Mesenchymal stem cell (in vitro differentiated cells and primary cell): ENCODE measurements around the gene CLEC19A.

Experiments used
- DNase-seq: peaks from one replicate; pipeline ENCODE4 v3.0.0-alpha.2; 2013
- H2AFZ ChIP-seq: one replicate; pipeline ENCODE4 v1.6.1; 2013; ENCODE audit warnings: low read depth, mild to moderate bottlenecking, control low read depth, inconsistent platforms, low read length, moderate library complexity
- H2AK5ac ChIP-seq: 2 replicates; pipeline ENCODE4 v1.6.1; 2013; ENCODE audit warnings: low read length, moderate library complexity, mild to moderate bottlenecking, inconsistent platforms; ENCODE audit not compliant: severe bottlenecking
- H2BK120ac ChIP-seq: one replicate; pipeline ENCODE4 v1.6.1; 2013; ENCODE audit warnings: low read depth, mild to moderate bottlenecking, inconsistent platforms, low read length, moderate library complexity
- H2BK12ac ChIP-seq, 2 experiments: one replicate each; pipeline ENCODE4 v1.6.1; 2013; ENCODE audit warnings: inconsistent platforms in 2 of 2, low read length in 2 of 2, mild to moderate bottlenecking in 2 of 2, moderate library complexity in 2 of 2, control low read depth in 1 of 2
- H2BK15ac ChIP-seq: one replicate; pipeline ENCODE4 v1.6.1; 2013; ENCODE audit warnings: mild to moderate bottlenecking, low read depth, inconsistent platforms; ENCODE audit not compliant: poor library complexity, severe bottlenecking
- H2BK5ac ChIP-seq: 2 replicates; pipeline ENCODE4 v1.6.1; 2013; ENCODE audit warnings: low read depth, mild to moderate bottlenecking, low read length, control low read depth, inconsistent platforms; ENCODE audit not compliant: poor library complexity, severe bottlenecking
- H3K14ac ChIP-seq, 2 experiments: one replicate each; pipeline ENCODE4 v1.6.1; 2013; ENCODE audit warnings: inconsistent platforms in 2 of 2, low read length in 2 of 2, control low read depth in 1 of 2, mild to moderate bottlenecking in 1 of 2, moderate library complexity in 1 of 2
- H3K18ac ChIP-seq, 2 experiments: one replicate each; pipeline ENCODE4 v1.6.1; 2013; ENCODE audit warnings: inconsistent platforms in 2 of 2, low read length in 2 of 2, control low read depth in 1 of 2, low read depth in 1 of 2, mild to moderate bottlenecking in 1 of 2
- H3K23ac ChIP-seq, 2 experiments: one replicate each; pipeline ENCODE4 v1.6.1; 2013; ENCODE audit warnings: inconsistent platforms in 2 of 2, low read length in 2 of 2, mild to moderate bottlenecking in 2 of 2, moderate library complexity in 2 of 2, control low read depth in 1 of 2
- H3K27ac ChIP-seq: 2 replicates; pipeline ENCODE4 v1.5.1; 2013; ENCODE audit warnings: mild to moderate bottlenecking, moderate library complexity, low read length, control low read depth, inconsistent platforms; ENCODE audit not compliant: poor library complexity, severe bottlenecking
- H3K27me3 ChIP-seq, 2 experiments: 2 replicates each; pipeline versions ENCODE4 v1.6.1 to v1.7.0; 2013; ENCODE audit warnings: low read length in 2 of 2, mild to moderate bottlenecking in 2 of 2, moderate library complexity in 2 of 2, control low read depth in 1 of 2, inconsistent platforms in 1 of 2; ENCODE audit not compliant: control insufficient read depth in 1 of 2, insufficient read depth in 1 of 2
- H3K36me3 ChIP-seq, 2 experiments: 2 replicates each; pipeline versions ENCODE4 v1.6.1 to v1.7.0; 2013; ENCODE audit warnings: low read length in 2 of 2, control low read depth in 1 of 2, inconsistent platforms in 1 of 2, low read depth in 1 of 2, mild to moderate bottlenecking in 1 of 2; ENCODE audit not compliant: insufficient read depth in 2 of 2, control insufficient read depth in 1 of 2
- H3K4ac ChIP-seq, 2 experiments: one replicate each; pipeline ENCODE4 v1.6.1; 2013; ENCODE audit warnings: inconsistent platforms in 2 of 2, low read length in 2 of 2, mild to moderate bottlenecking in 2 of 2, moderate library complexity in 2 of 2, control low read depth in 1 of 2, low read depth in 1 of 2
- H3K4me1 ChIP-seq: 2 replicates; pipeline ENCODE4 v1.6.1; 2013; ENCODE audit warnings: low read depth, low read length, control low read depth; ENCODE audit not compliant: control insufficient read depth, insufficient read depth
- H3K4me2 ChIP-seq: 2 replicates; pipeline ENCODE4 v1.6.1; 2013; ENCODE audit warnings: low read length, mild to moderate bottlenecking, inconsistent platforms; ENCODE audit not compliant: poor library complexity, severe bottlenecking
- H3K4me3 ChIP-seq, 2 experiments: 2 replicates each; pipeline versions ENCODE4 v1.5.1 to v1.7.0; 2013; ENCODE audit warnings: low read length in 2 of 2, mild to moderate bottlenecking in 2 of 2, control low read depth in 1 of 2, low read depth in 1 of 2; ENCODE audit not compliant: insufficient read depth in 1 of 2
- H3K79me1 ChIP-seq: replicated peaks from 2 replicates; pipeline ENCODE4 v1.6.1; 2013; ENCODE audit warnings: mild to moderate bottlenecking, control low read depth, low read length, inconsistent platforms; ENCODE audit not compliant: poor library complexity, severe bottlenecking
- H3K9ac ChIP-seq: 2 replicates; pipeline ENCODE4 v1.7.0; 2013; ENCODE audit warnings: mild to moderate bottlenecking, low read length, moderate library complexity
- H3K9me3 ChIP-seq: 2 replicates; pipeline ENCODE4 v1.7.0; 2013; ENCODE audit warnings: mild to moderate bottlenecking, low read length; ENCODE audit not compliant: control insufficient read depth
- H4K8ac ChIP-seq: one replicate; pipeline ENCODE4 v1.6.1; 2013; ENCODE audit warnings: inconsistent platforms, mild to moderate bottlenecking, low read length, moderate library complexity
- H4K91ac ChIP-seq: one replicate; pipeline ENCODE4 v1.6.1; 2013; ENCODE audit warnings: mild to moderate bottlenecking, low read length, inconsistent platforms
- WGBS: methylation state at CpG from one replicate; pipeline ENCODE4 v1.1.7; 2013; ENCODE audit warnings: mixed read lengths; 5-methylcytosine and 5-hydroxymethylcytosine counted together

Gene CLEC19A

DNA sequence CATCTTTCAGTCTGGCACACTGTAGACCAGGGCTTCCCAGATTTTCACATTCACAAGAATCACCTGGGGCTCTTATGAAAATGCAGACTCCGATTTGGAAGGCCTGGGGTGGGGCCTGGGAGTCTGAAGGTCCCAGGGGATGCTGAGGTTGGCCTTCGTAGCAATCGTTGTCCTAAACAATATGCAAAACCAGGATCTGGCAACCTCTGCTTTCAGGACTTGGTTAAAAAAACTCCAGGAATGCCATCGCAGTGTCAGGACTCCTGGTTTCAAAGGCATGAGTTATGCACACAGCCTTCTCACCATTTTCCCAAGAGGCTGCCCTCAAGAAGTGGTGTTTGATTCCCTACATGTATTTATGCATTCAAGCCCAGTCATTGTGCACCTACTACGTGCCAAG lies 6.7 kb downstream of the CLEC19A start:
- no peak overlapping the region for H3K27ac ChIP-seq
- no peak overlapping the region for H3K4ac ChIP-seq
- H2BK120ac ChIP-seq: no peak overlapping the region
- H3K36me3 ChIP-seq: no peaks in the 10 kb centered on the region
- WGBS: 70% methylated on average over 5 of the region's 5 CpGs
- no peak overlapping the region for H3K18ac ChIP-seq
- H3K4me1 ChIP-seq: peaks cover 1% of the 10 kb centered on the region
- no peak overlapping the region for H3K14ac ChIP-seq
- H3K9ac ChIP-seq: no peak overlapping the region
- no peak overlapping the region for H4K91ac ChIP-seq
- H3K4me2 ChIP-seq: no peak overlapping the region
- H4K8ac ChIP-seq: no peak overlapping the region
- no peak overlapping the region for H2BK15ac ChIP-seq
- H3K27me3 ChIP-seq: peaks cover 0 to 45% of the 10 kb centered on the region in 2 experiments
- no peak overlapping the region for H2AFZ ChIP-seq
- H2BK12ac ChIP-seq: no peak overlapping the region
- no peak overlapping the region for H2AK5ac ChIP-seq
- no peak overlapping the region for H3K23ac ChIP-seq
- DNase-seq: no peak
- no peak overlapping the region for H3K4me3 ChIP-seq
- no peaks in the 10 kb centered on the region for H3K79me1 ChIP-seq
- H3K9me3 ChIP-seq: no peaks in the 10 kb centered on the region
- no peak overlapping the region for H2BK5ac ChIP-seq

DNA sequence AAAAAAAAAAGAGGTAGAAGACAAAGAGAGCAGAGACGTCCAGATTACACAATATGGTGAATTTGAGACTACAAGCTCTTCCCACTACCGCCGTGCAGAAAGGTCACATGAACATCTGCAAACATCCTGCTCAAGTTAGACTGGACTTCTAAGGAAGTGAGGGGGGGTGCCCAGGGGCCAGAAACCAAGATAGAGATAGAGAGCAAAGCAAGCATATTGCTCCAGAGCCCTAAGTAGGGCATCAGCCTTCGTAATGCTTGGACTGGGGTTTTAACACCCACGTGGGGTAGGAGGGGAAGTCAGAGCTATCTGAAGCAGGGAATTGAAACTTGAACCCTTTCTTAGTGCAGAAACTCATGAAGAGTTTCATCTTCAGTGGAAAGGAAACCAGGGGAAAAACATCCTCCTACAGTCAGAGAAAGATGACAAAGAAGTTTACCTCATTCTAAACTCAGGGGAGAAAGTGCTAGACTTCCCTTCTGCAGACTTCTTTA lies 8.7 kb downstream of the CLEC19A start:
- H2BK15ac ChIP-seq: no peak overlapping the region
- no peak overlapping the region for H3K18ac ChIP-seq
- H3K27me3 ChIP-seq: peaks cover 0 to 40% of the 10 kb centered on the region in 2 experiments
- no peak overlapping the region for H4K91ac ChIP-seq
- H2AK5ac ChIP-seq: no peak overlapping the region
- no peaks in the 10 kb centered on the region for H3K9me3 ChIP-seq
- WGBS: 70% methylated on average over 5 of the region's 5 CpGs
- no peak overlapping the region for H3K4me3 ChIP-seq
- no peak overlapping the region for H3K27ac ChIP-seq
- H2AFZ ChIP-seq: no peak overlapping the region
- H3K14ac ChIP-seq: no peak overlapping the region
- no peak overlapping the region for H3K9ac ChIP-seq
- DNase-seq: no peak
- no peak overlapping the region for H3K23ac ChIP-seq
- no peak overlapping the region for H2BK120ac ChIP-seq
- H3K4ac ChIP-seq: no peak overlapping the region
- H2BK12ac ChIP-seq: no peak overlapping the region
- no peaks in the 10 kb centered on the region for H3K36me3 ChIP-seq
- no peak overlapping the region for H4K8ac ChIP-seq
- H2BK5ac ChIP-seq: no peak overlapping the region
- no peaks in the 10 kb centered on the region for H3K79me1 ChIP-seq
- H3K4me2 ChIP-seq: no peak overlapping the region
- H3K4me1 ChIP-seq: peaks cover 1% of the 10 kb centered on the region

DNA sequence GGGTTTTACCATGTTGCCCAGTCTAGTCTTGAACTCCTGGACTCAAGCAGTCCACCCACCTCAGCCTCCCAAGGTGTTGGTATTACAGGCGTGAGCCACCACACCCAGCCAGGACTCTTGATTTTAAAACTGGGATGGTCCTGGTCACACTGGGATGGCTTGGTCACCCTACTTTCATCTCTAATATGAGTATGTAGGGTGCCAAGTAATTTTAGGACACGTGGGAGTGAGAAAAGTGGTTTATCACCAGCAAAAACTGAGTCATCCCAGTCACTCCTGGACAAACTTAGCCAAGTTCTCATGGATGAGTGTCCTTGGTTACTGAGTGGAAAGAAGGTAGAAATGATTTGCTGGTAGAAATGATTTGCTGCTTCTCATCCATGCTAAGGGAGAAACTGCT lies 9.9 kb downstream of the CLEC19A start:
- Histone ChIP-seq H2BK120ac (no peak overlapping the region), H3K4me3 (no peak overlapping the region), H3K23ac (no peak overlapping the region), H4K8ac (no peak overlapping the region), H3K27ac (no peak overlapping the region), H3K36me3 (no peaks in the 10 kb centered on the region), H3K4me2 (no peak overlapping the region), H4K91ac (no peak overlapping the region), H2AFZ (no peak overlapping the region), H3K9ac (no peak overlapping the region), H2BK5ac (no peak overlapping the region), H3K79me1 (no peaks in the 10 kb centered on the region), H3K9me3 (no peaks in the 10 kb centered on the region), H3K27me3 (peaks cover 0 to 32% of the 10 kb centered on the region in 2 experiments), H3K4ac (no peak overlapping the region), H2BK15ac (no peak overlapping the region), H2AK5ac (no peak overlapping the region), H3K18ac (no peak overlapping the region), H2BK12ac (no peak overlapping the region), H3K14ac (no peak overlapping the region), H3K4me1 (no peaks in the 10 kb centered on the region)
- no peak for DNase-seq
- 100% methylated on average over 1 of the region's 2 CpGs for WGBS

DNA sequence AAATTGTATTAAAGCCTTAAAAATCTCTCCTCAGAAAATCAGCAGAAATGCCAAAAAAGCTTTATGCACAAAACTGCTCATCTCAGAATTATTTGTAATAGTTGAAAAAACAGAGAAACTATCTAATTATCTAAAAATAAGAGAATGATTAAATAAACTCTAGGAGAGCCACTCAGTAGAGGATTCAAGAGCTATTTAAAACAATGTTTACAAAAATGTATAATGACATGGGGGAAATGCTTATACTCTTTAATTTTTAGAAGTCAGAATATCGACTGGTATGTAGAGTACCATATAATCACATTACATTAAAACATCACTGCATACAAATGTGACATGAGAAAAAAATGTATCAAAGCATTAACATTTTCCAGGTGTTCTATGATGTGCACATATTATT lies 11.9 kb downstream of the CLEC19A start:
- no peak overlapping the region for H3K4ac ChIP-seq
- DNase-seq: no peak
- H4K91ac ChIP-seq: no peak overlapping the region
- no peaks in the 10 kb centered on the region for H3K4me1 ChIP-seq
- H4K8ac ChIP-seq: no peak overlapping the region
- no peak overlapping the region for H3K9ac ChIP-seq
- H3K9me3 ChIP-seq: no peaks in the 10 kb centered on the region
- no peak overlapping the region for H3K14ac ChIP-seq
- WGBS: no CpG with 5 or more reads among the region's 1 CpG
- no peak overlapping the region for H2BK15ac ChIP-seq
- no peak overlapping the region for H3K18ac ChIP-seq
- H3K23ac ChIP-seq: no peak overlapping the region
- no peak overlapping the region for H3K27ac ChIP-seq
- H3K36me3 ChIP-seq: no peaks in the 10 kb centered on the region
- no peak overlapping the region for H2AFZ ChIP-seq
- H2BK12ac ChIP-seq: no peak overlapping the region
- H3K4me3 ChIP-seq: no peak overlapping the region
- no peak overlapping the region for H2AK5ac ChIP-seq
- no peak overlapping the region for H3K4me2 ChIP-seq
- H2BK120ac ChIP-seq: no peak overlapping the region
- no peak overlapping the region for H2BK5ac ChIP-seq
- no peaks in the 10 kb centered on the region for H3K79me1 ChIP-seq
- H3K27me3 ChIP-seq: peaks cover 5 to 25% of the 10 kb centered on the region in 2 experiments
